WTC11 (cell line): ENCODE measurements around the gene ATG16L1. TPM values are rescaled to one million over a fixed set of nuclear protein-coding genes. Genes with fewer than 3 reads are reported as not detected.

Source experiments
- ATAC-seq: fragments of 200-7000 bp; cut with Tn5 transposase; 2 replicates; pipeline ENCODE4 v1.10.0; 2021; ENCODE audit warnings: mild to moderate bottlenecking, moderate library complexity
- CTCF ChIA-PET: fragments of 300-600 bp; sonication (Branson Sonifier 250); formaldehyde crosslinking; loops from one replicate; lab custom pipeline; 2021; ENCODE audit warnings: antibody characterized with exemption; lab: Charles Lee
- POLR2A ChIA-PET: fragments of 350-600 bp; sonication (Branson Sonifier 250); formaldehyde crosslinking; loops from one replicate; lab custom pipeline; 2021; ENCODE audit warnings: antibody characterized with exemption; lab: Charles Lee
- DNase-seq: peaks from one replicate; pipeline ENCODE4 v3.0.0; 2021; ENCODE audit warnings: low spot score
- H3K27ac Mint-ChIP-seq: 2 replicates; pipeline ENCODE4 v1.8.0; 2021; ENCODE audit warnings: mixed read lengths
- H3K27me3 Mint-ChIP-seq: 2 replicates; pipeline ENCODE4 v1.8.0; 2021; ENCODE audit warnings: low read depth, mild to moderate bottlenecking, moderate library complexity, mixed read lengths
- H3K36me3 Mint-ChIP-seq: 2 replicates; pipeline ENCODE4 v1.8.0; 2021; ENCODE audit warnings: mixed read lengths
- H3K4me1 Mint-ChIP-seq: 2 replicates; pipeline ENCODE4 v1.8.0; 2022; ENCODE audit warnings: mixed read lengths
- H3K4me3 Mint-ChIP-seq: 2 replicates; pipeline ENCODE4 v1.8.0; 2021; ENCODE audit warnings: mild to moderate bottlenecking, moderate library complexity, mixed read lengths
- H3K9me3 Mint-ChIP-seq: 2 replicates; pipeline ENCODE4 v1.8.0; 2021; ENCODE audit warnings: mixed read lengths
- CBFB ChIP-seq: sonication (generic); formaldehyde crosslinking; IDR thresholded peaks from 2 replicates; pipeline ENCODE4 v1.8.1; 2022; ENCODE audit warnings: mild to moderate bottlenecking, low read depth, missing genetic modification reagents
- EMX1 ChIP-seq: fragments of 250-450 bp; sonication (Bioruptor Pico); IDR thresholded peaks from 2 replicates; pipeline ENCODE4 v1.8.0; 2021; ENCODE audit warnings: mild to moderate bottlenecking
- ETV6 ChIP-seq: sonication (generic); formaldehyde crosslinking; IDR thresholded peaks from 2 replicates; pipeline ENCODE4 v1.8.1; 2022; ENCODE audit warnings: mild to moderate bottlenecking, missing genetic modification reagents
- MXD4 ChIP-seq: fragments of 250-450 bp; sonication (Bioruptor Pico); IDR thresholded peaks from 2 replicates; pipeline ENCODE4 v1.8.0; 2021; ENCODE audit warnings: mild to moderate bottlenecking, moderate library complexity, borderline replicate concordance
- NFYB ChIP-seq: sonication (generic); formaldehyde crosslinking; conservative IDR thresholded peaks from 2 replicates; pipeline ENCODE4 v1.8.0; 2022; ENCODE audit warnings: low read depth, missing genetic modification reagents
- SP1 ChIP-seq: sonication (generic); formaldehyde crosslinking; conservative IDR thresholded peaks from 2 replicates; pipeline ENCODE4 v1.8.1; 2022; ENCODE audit warnings: missing genetic modification reagents
- TEAD1 ChIP-seq: sonication (generic); formaldehyde crosslinking; IDR thresholded peaks from 2 replicates; pipeline ENCODE4 v1.8.0; 2022; ENCODE audit warnings: mild to moderate bottlenecking, missing genetic modification reagents
- TP53 ChIP-seq: sonication (generic); formaldehyde crosslinking; IDR thresholded peaks from 2 replicates; pipeline ENCODE4 v1.8.1; 2023; ENCODE audit warnings: mild to moderate bottlenecking, missing genetic modification reagents
- ZNF219 ChIP-seq: sonication (generic); formaldehyde crosslinking; IDR thresholded peaks from 2 replicates; pipeline ENCODE4 v1.8.0; 2023; ENCODE audit warnings: missing genetic modification reagents, mild to moderate bottlenecking, borderline replicate concordance
- ZNF423 ChIP-seq: fragments of 250-450 bp; sonication (Bioruptor Pico); IDR thresholded peaks from 2 replicates; pipeline ENCODE4 v2.1.2; 2022; ENCODE audit warnings: mild to moderate bottlenecking, moderate library complexity
- ZNF671 ChIP-seq: fragments of 250-450 bp; sonication (Bioruptor Pico); IDR thresholded peaks from 2 replicates; pipeline ENCODE4 v1.8.0; 2021; ENCODE audit warnings: mild to moderate bottlenecking
- total RNA-seq: library from RNA; stranded (reverse); gene quantifications from 3 replicates; pipeline ENCODE4 v1.2.3, GENCODE V29; 2021
- TF ChIP-seq, protein P1 (sequence below): fragments of 250-450 bp; sonication (Bioruptor Pico); IDR thresholded peaks from 2 replicates; pipeline ENCODE4 v1.9.0; 2021; ENCODE audit warnings: moderate library complexity, mild to moderate bottlenecking, inconsistent platforms, borderline replicate concordance
- TF ChIP-seq, protein P2 (sequence below): sonication (generic); formaldehyde crosslinking; IDR thresholded peaks from 2 replicates; pipeline ENCODE4 v1.8.0; 2022; ENCODE audit warnings: mild to moderate bottlenecking, missing genetic modification reagents
- TF ChIP-seq, protein P3 (sequence below): sonication (generic); formaldehyde crosslinking; IDR thresholded peaks from 2 replicates; pipeline ENCODE4 v1.8.1; 2023; ENCODE audit warnings: mild to moderate bottlenecking, missing genetic modification reagents
- TF ChIP-seq, protein P4 (sequence below): sonication (generic); formaldehyde crosslinking; IDR thresholded peaks from 2 replicates; pipeline ENCODE4 v1.8.0; 2023; ENCODE audit warnings: missing genetic modification reagents, mild to moderate bottlenecking, borderline replicate concordance
- TF ChIP-seq, protein P5 (sequence below): sonication (generic); formaldehyde crosslinking; IDR thresholded peaks from 2 replicates; pipeline ENCODE4 v1.8.1; 2022; ENCODE audit warnings: mild to moderate bottlenecking, missing genetic modification reagents, moderate library complexity, borderline replicate concordance
- TF ChIP-seq, protein P6 (sequence below): sonication (generic); formaldehyde crosslinking; IDR thresholded peaks from 2 replicates; pipeline ENCODE4 v1.8.0; 2022; ENCODE audit warnings: mild to moderate bottlenecking, missing genetic modification reagents
- TF ChIP-seq, protein P7 (sequence below): fragments of 250-450 bp; sonication (Bioruptor Pico); IDR thresholded peaks from 2 replicates; pipeline ENCODE4 v1.9.0; 2021; ENCODE audit warnings: mild to moderate bottlenecking
- TF ChIP-seq, protein P8 (sequence below): sonication (generic); formaldehyde crosslinking; IDR thresholded peaks from 2 replicates; pipeline ENCODE4 v1.8.1; 2023; ENCODE audit warnings: mild to moderate bottlenecking, missing genetic modification reagents

Gene ATG16L1
- total RNA-seq, 1 experiment from 2014 or later = 31.8 TPM

DNA sequence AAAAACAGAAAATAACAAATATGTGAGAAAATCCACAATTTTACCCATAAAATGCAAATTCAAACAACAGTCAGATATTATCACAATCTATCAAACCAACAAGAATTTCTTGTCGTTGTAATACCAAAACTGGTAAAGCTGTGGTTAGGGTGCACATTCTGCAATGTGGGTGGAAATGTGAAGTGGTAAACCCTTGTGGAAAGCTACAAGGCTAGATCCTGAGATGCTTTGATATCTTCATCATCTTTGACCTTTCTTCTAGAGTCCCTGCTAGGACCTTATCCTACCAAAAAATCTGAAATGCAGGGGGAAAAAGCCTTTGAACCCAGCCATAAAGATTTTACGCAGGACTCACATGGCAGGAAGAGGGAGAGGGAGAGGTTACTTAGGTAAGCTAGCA lies 17.2 kb upstream of the ATG16L1 start:
- ChIA-PET POLR2A (no interaction called here), CTCF (interaction anchor here (1.1 to 3.1 kb wide), 2 partner anchors 17 to 160 kb away, joined by 3 to 13 read pairs; partner anchors contain the start of gene ATG16L1)
- no peak for TF ChIP-seq EMX1
- no peak for TF ChIP-seq ZNF423 (CRISPR knock-in tag)
- TF ChIP-seq, protein P1, sequence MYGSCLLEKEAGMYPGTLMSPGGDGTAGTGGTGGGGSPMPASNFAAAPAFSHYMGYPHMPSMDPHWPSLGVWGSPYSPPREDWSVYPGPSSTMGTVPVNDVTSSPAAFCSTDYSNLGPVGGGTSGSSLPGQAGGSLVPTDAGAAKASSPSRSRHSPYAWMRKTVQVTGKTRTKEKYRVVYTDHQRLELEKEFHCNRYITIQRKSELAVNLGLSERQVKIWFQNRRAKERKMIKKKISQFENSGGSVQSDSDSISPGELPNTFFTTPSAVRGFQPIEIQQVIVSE (CRISPR knock-in tag) = no peak
- no peak for TF ChIP-seq TP53 (CRISPR knock-in tag)
- TF ChIP-seq, protein P2, sequence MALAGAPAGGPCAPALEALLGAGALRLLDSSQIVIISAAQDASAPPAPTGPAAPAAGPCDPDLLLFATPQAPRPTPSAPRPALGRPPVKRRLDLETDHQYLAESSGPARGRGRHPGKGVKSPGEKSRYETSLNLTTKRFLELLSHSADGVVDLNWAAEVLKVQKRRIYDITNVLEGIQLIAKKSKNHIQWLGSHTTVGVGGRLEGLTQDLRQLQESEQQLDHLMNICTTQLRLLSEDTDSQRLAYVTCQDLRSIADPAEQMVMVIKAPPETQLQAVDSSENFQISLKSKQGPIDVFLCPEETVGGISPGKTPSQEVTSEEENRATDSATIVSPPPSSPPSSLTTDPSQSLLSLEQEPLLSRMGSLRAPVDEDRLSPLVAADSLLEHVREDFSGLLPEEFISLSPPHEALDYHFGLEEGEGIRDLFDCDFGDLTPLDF (CRISPR knock-in tag) = no peak
- TF ChIP-seq ETV6 (CRISPR knock-in tag) = no peak
- no peaks in the 10 kb centered on the region for H3K4me1 Mint-ChIP-seq
- no peak for ATAC-seq
- H3K9me3 Mint-ChIP-seq = peaks cover 4% of the 10 kb centered on the region; the same call in 1 of the 2 replicates
- no peaks in the 10 kb centered on the region for H3K27me3 Mint-ChIP-seq
- H3K4me3 Mint-ChIP-seq = no peak overlapping the region
- DNase-seq = no peak
- no peaks in the 10 kb centered on the region for H3K36me3 Mint-ChIP-seq
- no peak overlapping the region for H3K27ac Mint-ChIP-seq

DNA sequence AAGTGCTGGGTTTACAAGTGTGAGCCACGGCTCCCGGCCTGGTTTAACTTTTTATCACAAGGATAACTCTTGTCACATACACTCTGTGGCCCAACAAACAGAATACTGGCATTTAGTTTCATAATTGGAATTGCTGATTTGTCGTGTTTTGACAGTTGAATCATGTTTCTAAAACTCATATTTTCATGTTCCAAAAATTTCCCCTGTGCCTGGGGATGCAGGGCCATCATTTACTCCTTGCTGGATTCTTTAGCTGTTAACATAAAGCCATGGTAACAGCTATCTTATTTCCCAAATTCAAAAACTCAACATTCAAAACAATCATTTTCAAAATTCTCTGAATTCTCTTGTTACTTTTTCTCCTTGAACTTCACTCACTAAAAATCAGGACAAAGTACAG lies 16.5 kb upstream of the ATG16L1 start:
- POLR2A ChIA-PET = interaction anchor here (0.6 kb wide), 1 partner anchor 1444 kb away, joined by 5 read pairs; no protein-coding TSS in a partner anchor
- no peak overlapping the region for H3K27ac Mint-ChIP-seq
- DNase-seq (no peak), ATAC-seq (no peak)
- CTCF ChIA-PET = interaction anchor here (0.7 to 3.1 kb wide), 4 partner anchors 7 to 161 kb away, joined by 3 to 13 read pairs (median 4); partner anchors contain the start of gene ATG16L1
- no peaks in the 10 kb centered on the region for H3K36me3 Mint-ChIP-seq
- TF ChIP-seq, protein P3, sequence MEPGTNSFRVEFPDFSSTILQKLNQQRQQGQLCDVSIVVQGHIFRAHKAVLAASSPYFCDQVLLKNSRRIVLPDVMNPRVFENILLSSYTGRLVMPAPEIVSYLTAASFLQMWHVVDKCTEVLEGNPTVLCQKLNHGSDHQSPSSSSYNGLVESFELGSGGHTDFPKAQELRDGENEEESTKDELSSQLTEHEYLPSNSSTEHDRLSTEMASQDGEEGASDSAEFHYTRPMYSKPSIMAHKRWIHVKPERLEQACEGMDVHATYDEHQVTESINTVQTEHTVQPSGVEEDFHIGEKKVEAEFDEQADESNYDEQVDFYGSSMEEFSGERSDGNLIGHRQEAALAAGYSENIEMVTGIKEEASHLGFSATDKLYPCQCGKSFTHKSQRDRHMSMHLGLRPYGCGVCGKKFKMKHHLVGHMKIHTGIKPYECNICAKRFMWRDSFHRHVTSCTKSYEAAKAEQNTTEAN (CRISPR knock-in tag) = no peak
- TF ChIP-seq ZNF219 (CRISPR knock-in tag) (no peak), TEAD1 (CRISPR knock-in tag) (no peak), CBFB (no peak), NFYB (CRISPR knock-in tag) (no peak), MXD4 (CRISPR knock-in tag) (no peak), ZNF671 (no peak), SP1 (CRISPR knock-in tag) (no peak)
- TF ChIP-seq, protein P4, sequence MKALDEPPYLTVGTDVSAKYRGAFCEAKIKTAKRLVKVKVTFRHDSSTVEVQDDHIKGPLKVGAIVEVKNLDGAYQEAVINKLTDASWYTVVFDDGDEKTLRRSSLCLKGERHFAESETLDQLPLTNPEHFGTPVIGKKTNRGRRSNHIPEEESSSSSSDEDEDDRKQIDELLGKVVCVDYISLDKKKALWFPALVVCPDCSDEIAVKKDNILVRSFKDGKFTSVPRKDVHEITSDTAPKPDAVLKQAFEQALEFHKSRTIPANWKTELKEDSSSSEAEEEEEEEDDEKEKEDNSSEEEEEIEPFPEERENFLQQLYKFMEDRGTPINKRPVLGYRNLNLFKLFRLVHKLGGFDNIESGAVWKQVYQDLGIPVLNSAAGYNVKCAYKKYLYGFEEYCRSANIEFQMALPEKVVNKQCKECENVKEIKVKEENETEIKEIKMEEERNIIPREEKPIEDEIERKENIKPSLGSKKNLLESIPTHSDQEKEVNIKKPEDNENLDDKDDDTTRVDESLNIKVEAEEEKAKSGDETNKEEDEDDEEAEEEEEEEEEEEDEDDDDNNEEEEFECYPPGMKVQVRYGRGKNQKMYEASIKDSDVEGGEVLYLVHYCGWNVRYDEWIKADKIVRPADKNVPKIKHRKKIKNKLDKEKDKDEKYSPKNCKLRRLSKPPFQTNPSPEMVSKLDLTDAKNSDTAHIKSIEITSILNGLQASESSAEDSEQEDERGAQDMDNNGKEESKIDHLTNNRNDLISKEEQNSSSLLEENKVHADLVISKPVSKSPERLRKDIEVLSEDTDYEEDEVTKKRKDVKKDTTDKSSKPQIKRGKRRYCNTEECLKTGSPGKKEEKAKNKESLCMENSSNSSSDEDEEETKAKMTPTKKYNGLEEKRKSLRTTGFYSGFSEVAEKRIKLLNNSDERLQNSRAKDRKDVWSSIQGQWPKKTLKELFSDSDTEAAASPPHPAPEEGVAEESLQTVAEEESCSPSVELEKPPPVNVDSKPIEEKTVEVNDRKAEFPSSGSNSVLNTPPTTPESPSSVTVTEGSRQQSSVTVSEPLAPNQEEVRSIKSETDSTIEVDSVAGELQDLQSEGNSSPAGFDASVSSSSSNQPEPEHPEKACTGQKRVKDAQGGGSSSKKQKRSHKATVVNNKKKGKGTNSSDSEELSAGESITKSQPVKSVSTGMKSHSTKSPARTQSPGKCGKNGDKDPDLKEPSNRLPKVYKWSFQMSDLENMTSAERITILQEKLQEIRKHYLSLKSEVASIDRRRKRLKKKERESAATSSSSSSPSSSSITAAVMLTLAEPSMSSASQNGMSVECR (CRISPR knock-in tag) = no peak
- TF ChIP-seq, protein P5, sequence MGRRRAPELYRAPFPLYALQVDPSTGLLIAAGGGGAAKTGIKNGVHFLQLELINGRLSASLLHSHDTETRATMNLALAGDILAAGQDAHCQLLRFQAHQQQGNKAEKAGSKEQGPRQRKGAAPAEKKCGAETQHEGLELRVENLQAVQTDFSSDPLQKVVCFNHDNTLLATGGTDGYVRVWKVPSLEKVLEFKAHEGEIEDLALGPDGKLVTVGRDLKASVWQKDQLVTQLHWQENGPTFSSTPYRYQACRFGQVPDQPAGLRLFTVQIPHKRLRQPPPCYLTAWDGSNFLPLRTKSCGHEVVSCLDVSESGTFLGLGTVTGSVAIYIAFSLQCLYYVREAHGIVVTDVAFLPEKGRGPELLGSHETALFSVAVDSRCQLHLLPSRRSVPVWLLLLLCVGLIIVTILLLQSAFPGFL (CRISPR knock-in tag) = no peak
- TF ChIP-seq, protein P6, sequence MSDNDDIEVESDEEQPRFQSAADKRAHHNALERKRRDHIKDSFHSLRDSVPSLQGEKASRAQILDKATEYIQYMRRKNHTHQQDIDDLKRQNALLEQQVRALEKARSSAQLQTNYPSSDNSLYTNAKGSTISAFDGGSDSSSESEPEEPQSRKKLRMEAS (CRISPR knock-in tag) = no peak
- TF ChIP-seq, protein P7, sequence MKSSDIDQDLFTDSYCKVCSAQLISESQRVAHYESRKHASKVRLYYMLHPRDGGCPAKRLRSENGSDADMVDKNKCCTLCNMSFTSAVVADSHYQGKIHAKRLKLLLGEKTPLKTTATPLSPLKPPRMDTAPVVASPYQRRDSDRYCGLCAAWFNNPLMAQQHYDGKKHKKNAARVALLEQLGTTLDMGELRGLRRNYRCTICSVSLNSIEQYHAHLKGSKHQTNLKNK (CRISPR knock-in tag) = no peak
- TF ChIP-seq, protein P8, sequence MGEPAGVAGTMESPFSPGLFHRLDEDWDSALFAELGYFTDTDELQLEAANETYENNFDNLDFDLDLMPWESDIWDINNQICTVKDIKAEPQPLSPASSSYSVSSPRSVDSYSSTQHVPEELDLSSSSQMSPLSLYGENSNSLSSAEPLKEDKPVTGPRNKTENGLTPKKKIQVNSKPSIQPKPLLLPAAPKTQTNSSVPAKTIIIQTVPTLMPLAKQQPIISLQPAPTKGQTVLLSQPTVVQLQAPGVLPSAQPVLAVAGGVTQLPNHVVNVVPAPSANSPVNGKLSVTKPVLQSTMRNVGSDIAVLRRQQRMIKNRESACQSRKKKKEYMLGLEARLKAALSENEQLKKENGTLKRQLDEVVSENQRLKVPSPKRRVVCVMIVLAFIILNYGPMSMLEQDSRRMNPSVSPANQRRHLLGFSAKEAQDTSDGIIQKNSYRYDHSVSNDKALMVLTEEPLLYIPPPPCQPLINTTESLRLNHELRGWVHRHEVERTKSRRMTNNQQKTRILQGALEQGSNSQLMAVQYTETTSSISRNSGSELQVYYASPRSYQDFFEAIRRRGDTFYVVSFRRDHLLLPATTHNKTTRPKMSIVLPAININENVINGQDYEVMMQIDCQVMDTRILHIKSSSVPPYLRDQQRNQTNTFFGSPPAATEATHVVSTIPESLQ = no peak
- no peaks in the 10 kb centered on the region for H3K27me3 Mint-ChIP-seq
- H3K4me1 Mint-ChIP-seq = no peaks in the 10 kb centered on the region
- peaks cover 4% of the 10 kb centered on the region; the same call in 1 of the 2 replicates for H3K9me3 Mint-ChIP-seq
- H3K4me3 Mint-ChIP-seq = no peak overlapping the region
